GM18498 (cell line): ENCODE measurements around the gene WDR59.
"Not testable (repeated sequence)": the region's sequence is repeated elsewhere in the genome, so short reads cannot be mapped to it uniquely, and the experiment has no call there.

Experiments
- ATAC-seq: cut with Tn5 transposase; IDR thresholded peaks from one replicate; pipeline ENCODE4 v1.9.1; 2021; ENCODE audit warnings: mild to moderate bottlenecking, moderate library complexity; ENCODE audit not compliant: unreplicated experiment

WDR59 gene

GRCh38 chr16:75012380-75013081 lies 27.6 kb upstream of the WDR59 start:
- ATAC-seq, result peak; percentile 32

GRCh38 chr16:75011634-75012307 lies 26.8 kb upstream of the WDR59 start:
- peak; percentile 80 for ATAC-seq

DNA sequence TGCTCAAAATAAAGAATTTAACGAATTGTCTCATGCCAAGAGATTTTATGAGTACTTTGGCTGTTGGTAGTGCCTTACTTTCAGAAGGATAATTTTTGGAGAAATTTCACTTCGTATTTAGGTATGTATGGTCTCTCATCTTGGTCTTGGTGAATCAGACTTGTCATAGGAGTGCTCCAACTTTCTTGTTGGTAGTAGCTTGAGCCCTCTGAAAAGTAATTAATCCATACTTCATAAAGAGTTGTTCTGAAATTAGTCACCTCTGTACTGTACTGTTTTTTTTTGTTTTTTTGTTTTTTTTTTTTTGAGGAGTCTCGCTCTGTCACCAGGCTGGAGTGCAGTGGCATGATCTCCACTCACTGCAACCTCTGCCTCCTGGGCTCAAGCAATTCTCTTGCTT lies 25.5 kb upstream of the WDR59 start:
- no peak for ATAC-seq

DNA sequence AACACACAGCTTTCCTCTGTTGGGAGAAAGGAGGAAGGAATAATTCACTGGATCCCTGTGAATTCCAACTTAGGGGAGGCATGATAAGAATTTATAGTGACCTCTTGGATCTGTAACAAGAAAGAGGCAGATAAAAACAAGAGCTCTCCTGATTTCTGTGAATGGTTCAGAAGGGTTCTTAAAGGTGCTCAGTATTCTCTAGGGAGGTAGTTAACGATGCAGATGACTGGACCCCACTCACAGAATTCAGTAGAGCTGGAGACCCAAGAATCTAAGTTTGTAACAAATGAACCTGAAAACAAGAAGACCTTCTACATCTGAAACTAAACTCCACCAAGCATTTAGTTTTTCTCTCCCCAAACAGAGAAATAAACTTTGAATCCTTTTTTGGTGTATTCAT lies 22.5 kb upstream of the WDR59 start:
- no peak for ATAC-seq

- ATAC-seq, result no peak
Measured at GRCh38 chr16:75005697-75006096, 20.8 kb upstream of the WDR59 start.

DNA sequence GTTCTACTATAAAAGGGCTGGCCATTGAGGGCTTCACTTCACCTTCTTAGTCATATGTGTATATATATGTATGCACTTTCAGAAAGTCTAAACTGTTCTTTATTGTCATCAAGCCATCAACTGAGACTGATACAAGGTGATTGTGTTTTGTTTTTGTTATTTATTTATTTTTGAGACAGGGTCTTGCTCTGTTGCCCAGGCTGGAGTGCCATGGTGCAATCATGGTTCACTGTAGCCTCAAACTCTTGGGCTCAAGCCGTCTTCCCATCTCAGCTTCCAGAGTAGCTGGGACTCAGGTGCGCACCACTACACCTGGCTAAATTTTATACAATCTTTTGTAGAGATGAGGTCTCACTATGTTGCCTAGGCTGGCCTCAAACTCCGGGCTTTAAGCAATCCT lies 19.5 kb upstream of the WDR59 start:
- ATAC-seq, result no peak

DNA sequence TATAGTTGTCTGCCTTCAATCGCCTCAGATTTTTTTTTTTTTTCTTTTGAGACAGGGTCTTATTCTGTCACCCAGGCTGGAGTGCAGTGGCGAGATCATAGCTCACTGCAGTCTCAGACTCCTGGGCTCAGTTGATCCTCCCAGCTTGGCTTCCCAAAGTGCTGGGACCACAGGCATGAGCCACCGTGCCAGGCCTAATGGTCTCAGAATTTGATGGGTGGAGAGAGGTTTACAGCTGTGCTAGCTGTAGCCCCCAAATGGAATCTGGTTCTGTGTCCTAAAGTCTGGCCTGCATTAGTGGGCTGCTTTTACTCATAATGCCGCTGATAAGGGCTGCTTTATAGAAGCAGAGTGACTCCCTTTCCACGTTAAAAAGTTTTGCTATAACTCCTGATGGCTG lies 19.0 kb upstream of the WDR59 start:
- ATAC-seq, result no peak

- ATAC-seq, result no peak
Measured at GRCh38 chr16:75002474-75002873, 17.6 kb upstream of the WDR59 start.

GRCh38 chr16:75000481-75001081 lies 15.7 kb upstream of the WDR59 start:
- ATAC-seq, result no peak

- peak; percentile 37 for ATAC-seq
Measured at GRCh38 chr16:74999609-75000480, 14.9 kb upstream of the WDR59 start.

- ATAC-seq, result peak; percentile 38
Measured at GRCh38 chr16:74999219-74999608, 14.3 kb upstream of the WDR59 start.

DNA sequence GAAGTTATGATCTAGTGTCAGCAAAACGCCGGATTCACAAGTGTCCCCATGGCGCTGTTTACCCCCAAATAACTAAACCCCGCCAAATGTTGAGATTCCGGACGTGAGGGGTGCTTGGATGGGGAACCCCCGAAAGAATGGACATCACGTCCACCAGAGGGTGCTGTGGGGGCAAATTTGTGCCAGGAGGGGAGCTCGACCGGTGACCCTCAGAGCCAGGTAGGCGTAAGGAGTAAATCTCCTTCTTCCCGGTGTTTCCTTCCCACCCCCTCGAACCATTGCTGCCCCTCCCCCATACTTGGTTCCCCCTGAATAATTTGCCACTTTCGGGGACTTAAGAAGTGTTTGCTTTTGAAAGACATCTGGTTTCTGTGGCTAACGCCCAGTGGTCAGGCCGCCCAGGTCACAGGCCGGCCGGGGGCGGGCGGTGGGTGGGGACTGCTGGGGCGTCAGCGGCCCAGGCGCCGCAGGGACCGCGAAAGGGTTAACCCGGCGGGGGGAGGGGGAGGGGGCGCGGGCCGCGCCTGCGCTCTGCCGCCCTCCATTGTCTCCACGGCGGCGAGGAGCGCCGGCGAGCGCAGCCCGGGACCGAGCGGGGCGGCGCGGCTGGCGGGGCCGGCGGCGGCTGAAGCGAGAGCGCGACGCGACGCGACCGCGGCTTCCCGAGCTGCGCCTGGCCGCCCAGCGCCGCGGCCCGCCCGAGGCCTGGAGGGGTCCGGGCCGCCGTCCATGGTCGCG lies 13.7 kb upstream of the WDR59 start, which contains the start of gene ZNRF1:
Gene ZNRF1 (plus strand): TSS at position 544 of the 738 bp plus-strand sequence. CDS start 648 bp downstream, outside the sequence.
- ATAC-seq, result peak; percentile 73

- ATAC-seq, result no peak
Measured at GRCh38 chr16:74997042-74997491, 12.1 kb upstream of the WDR59 start.

DNA sequence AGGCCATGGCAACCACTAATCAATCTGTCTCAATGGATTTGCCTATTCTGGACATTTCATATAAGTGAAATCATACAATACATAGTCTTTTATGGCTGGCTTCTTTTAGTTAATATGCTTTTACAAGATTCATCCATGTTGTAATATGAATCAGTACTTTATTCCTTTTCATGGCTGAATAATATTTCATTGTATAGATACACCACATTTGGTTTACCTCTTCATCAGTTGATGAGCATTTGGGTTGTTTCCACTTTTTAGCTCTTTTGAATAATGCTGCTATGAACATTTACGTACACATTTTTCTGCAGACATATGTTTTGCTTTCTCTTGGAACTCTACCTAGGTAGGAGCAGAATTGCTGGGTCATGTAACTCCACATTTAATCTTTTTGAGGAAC lies 11.1 kb upstream of the WDR59 start:
- ATAC-seq, result no peak

DNA sequence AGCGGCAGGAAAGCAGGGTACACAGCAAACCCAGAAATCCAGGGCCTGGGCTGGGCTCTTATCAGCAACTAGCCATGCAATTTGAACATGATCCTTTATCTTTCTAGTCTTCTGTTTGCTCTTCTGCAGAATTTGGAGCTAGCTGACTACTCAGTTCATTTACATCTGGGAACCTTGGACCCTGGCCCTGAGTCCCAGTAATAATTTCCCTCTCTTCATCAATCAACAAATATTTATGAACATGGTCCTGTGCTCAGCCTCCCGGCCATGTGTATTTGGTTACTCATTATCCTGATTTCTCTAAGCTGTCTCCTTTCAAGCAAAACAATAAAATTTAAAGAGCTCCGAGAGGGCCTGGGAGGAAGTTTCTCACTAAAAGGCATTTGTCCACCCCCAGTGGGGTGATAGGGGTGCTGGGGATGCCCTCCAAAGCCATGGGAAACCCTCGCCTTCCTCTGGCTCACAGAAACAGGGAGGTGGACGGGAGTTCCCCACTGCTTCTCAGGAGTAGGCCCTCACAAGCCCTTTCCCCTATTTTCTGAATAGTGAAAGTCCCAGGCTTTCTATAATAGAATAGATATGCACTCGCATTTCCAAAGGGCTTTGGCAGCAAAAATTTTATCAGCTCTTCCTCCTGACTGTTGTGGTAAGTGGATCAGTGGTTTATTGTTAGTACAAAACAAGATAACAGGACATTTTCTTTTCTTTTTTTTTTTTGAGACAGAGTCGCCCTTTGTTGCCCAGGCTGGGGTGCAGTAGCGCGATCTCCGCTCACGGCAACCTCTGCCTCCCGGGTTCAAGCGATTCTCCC lies 6.9 kb upstream of the WDR59 start:
- ATAC-seq, result no peak

- no peak for ATAC-seq
Measured at GRCh38 chr16:74991268-74991592, 6.3 kb upstream of the WDR59 start.

DNA sequence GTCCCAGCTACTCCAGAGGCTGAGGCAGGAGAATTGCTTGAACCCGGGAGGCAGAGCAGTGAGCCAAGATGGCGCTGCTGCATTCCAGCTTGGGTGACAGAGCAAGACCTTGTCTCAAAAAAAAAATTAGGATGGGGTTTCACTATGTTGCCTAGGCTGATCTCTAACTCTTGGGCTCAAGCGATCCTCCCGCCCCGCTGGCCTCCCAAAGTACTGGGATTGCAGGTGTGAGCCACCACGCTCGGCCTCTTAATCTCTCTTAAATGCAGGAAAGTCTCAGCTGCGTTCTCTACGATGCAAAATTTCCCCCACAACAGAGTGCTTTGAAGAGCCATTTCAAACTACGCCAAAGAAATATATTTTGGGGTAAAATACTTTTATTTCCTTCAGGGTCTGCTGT lies 5.9 kb upstream of the WDR59 start:
- ATAC-seq, result no peak

GRCh38 chr16:74989864-74990263 lies 4.9 kb upstream of the WDR59 start:
- ATAC-seq, result not testable (repeated sequence)

DNA sequence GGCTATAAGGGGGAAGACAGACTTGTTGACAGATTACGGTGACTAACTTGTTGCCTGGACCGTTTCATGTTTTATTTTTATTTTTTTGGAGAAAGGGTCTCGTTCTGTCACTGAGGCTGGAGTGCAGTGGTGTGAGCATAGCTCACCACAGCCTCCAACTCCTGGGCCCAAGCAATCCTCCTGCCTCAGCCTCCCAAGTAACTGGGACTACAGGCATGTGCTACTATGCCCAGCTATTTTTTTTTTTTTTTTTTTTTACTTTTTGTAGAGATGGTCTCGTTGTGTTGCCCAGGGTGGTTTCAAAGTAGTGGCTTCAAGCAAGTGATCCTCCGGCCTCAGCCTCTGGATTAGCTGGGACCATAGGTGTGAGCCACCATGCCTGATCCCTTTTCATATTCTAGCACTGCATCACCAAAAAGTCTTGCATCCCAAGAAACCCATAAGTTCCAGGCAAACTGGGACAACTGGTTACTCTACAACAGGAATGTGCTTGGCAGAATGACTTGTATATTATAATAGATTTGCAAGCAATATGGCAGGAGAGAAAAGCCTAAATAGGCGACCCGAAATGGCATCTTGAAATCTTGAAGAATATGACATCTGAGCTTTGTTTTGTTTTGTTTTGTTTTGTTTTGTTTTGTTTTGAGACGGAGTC lies 2.2 kb upstream of the WDR59 start:
- no peak for ATAC-seq
